Kidney epithelial cell (primary cell): ENCODE data around the gene CD99L2. TPM values are rescaled to one million over a fixed set of nuclear protein-coding genes. Genes with fewer than 3 reads are reported as not detected.

Experiments used
- DNase-seq: peaks from one replicate; pipeline ENCODE4 v3.0.0-alpha.2; 2010; ENCODE audit warnings: low read depth
- H3K27me3 ChIP-seq: 2 replicates; pipeline ENCODE4 v1.6.0; 2011; ENCODE audit warnings: low read length; ENCODE audit not compliant: control insufficient read depth, insufficient read depth
- H3K36me3 ChIP-seq: 2 replicates; pipeline ENCODE4 v1.5.1; 2011; ENCODE audit warnings: low read length; ENCODE audit not compliant: control insufficient read depth, insufficient read depth
- H3K4me3 ChIP-seq: 2 replicates; pipeline ENCODE4 v1.5.1; 2011; ENCODE audit warnings: low read depth, mild to moderate bottlenecking, control low read depth, low read length
- total RNA-seq: library from RNA; depleted of rRNA; stranded (reverse); fragments of >200 nt; gene quantifications from 2 replicates; pipeline ENCODE4 v1.2.3, GENCODE V29; 2015
- TF ChIP-seq, protein P1 (sequence below): IDR thresholded peaks from 2 replicates; pipeline ENCODE4 v1.5.1; 2011; ENCODE audit warnings: mild to moderate bottlenecking, moderate library complexity, low read length, control low read depth, inconsistent platforms; ENCODE audit not compliant: insufficient read depth, poor library complexity, severe bottlenecking

Gene CD99L2
- total RNA-seq, 1 donor from 2014 or later, result 29.8 TPM

DNA sequence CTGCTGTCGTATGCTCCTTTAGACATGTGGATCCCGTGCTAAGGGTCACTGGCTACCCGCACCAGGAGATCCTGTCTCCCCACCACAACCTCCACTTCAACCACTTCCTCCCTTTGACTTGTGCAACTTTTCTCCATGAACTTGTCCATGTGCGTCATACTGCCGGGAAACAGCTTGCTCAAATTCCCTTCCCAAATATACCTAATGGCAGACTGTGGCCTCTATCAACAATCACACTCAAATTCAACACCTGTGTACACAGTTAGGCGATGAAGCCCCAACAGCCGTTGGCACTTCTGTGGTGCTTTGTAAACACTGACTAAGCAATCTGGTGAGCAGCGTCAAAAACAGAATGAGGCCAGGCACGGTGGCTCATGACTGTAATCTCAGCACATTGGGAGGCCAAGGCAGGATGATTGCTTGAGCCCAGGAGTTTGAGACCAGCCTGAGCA, 49.5 kb downstream of the CD99L2 start:
- TF ChIP-seq, protein P1, sequence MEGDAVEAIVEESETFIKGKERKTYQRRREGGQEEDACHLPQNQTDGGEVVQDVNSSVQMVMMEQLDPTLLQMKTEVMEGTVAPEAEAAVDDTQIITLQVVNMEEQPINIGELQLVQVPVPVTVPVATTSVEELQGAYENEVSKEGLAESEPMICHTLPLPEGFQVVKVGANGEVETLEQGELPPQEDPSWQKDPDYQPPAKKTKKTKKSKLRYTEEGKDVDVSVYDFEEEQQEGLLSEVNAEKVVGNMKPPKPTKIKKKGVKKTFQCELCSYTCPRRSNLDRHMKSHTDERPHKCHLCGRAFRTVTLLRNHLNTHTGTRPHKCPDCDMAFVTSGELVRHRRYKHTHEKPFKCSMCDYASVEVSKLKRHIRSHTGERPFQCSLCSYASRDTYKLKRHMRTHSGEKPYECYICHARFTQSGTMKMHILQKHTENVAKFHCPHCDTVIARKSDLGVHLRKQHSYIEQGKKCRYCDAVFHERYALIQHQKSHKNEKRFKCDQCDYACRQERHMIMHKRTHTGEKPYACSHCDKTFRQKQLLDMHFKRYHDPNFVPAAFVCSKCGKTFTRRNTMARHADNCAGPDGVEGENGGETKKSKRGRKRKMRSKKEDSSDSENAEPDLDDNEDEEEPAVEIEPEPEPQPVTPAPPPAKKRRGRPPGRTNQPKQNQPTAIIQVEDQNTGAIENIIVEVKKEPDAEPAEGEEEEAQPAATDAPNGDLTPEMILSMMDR, result no peak
- Histone ChIP-seq H3K27me3 (no peaks in the 10 kb centered on the region), H3K36me3 (no peaks in the 10 kb centered on the region), H3K4me3 (no peak overlapping the region)
- peak; percentile 2 for DNase-seq

DNA sequence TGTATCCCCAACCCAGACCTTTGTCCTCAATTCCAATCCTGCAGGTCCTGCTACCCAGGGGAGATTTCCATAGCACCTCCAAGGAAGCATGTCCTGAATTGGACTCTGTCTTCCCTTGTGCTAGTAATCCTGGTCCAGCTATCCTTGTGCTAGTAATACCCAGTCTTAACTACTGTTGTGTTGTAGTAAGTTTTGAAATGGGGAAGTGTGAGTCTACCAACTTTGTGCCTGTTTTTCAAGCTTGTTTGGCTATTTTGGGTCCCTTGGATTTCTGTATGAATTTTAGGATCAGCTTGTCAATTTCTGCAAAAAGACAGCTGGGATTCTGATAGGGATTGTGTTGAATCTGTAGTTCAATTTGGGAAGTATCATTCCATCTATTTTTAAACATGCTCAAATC, 51.4 kb downstream of the CD99L2 start:
- no peak for DNase-seq

DNA sequence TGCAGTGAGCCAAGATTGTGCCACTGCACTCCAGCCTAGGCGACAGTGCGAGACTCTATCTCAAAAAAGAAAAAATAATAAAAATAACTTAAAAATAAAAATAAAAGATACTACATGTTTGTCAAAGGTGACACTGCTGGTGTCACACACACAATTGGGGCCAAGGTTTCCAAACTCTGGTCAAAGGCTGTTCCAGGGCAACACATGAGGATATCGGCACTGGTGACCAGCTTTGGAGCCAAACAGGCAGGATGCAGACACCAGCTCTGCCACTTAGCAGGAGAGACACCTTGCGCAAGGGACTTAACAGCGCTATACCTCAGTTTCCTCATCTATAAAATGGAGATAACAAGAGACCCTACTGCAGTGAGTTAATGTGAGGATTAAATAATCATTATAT, 52.3 kb downstream of the CD99L2 start:
- TF ChIP-seq, protein P1, result no peak
- Histone ChIP-seq H3K27me3 (no peaks in the 10 kb centered on the region), H3K4me3 (no peak overlapping the region), H3K36me3 (no peaks in the 10 kb centered on the region)
- DNase-seq, result no peak

More for the DNA sequence above, 51.4 kb downstream of the CD99L2 start:
- Histone ChIP-seq H3K36me3 (no peaks in the 10 kb centered on the region), H3K27me3 (no peaks in the 10 kb centered on the region), H3K4me3 (no peak overlapping the region)
- TF ChIP-seq, protein P1, result no peak

DNA sequence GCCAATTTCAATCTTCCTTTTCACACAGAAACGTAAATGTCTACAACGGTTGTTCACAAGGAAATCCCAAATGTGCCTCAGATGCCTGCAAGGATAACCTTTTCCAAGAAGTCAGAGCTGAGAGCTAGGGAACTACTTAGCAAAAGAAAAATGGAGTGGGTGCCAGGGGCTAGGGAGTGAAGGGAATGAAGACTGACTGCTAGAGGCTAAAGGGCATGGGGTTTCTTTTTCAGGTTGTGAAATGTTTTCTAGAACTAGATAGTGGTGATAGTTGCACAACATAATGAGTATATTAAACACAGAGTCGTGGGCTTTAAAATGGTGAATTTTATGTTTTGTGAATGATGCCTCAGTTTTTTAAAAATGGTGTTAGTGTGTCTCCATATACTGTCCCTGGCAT, 53.4 kb downstream of the CD99L2 start:
- DNase-seq, result no peak
- no peak overlapping the region for H3K4me3 ChIP-seq
- H3K27me3 ChIP-seq, result no peaks in the 10 kb centered on the region
- TF ChIP-seq, protein P1, result no peak
- no peaks in the 10 kb centered on the region for H3K36me3 ChIP-seq

DNA sequence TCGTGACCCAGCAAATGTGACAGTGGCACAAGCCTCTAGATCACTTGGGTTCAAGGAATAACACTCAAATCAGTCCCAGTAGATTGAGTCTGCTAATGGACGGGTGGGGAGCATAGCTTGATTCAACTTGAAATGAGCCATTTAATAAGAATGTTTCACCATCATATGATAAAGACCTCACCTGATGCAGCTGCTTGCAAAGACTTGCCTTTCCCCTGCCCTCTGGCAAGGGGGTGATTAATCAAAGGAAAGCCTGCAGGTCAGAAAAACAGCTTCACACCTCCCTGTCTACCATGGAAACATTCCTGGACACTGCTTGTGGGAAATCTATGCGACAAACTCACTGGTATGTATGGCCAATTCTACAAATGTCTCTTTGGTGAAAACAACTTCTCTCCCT, 54.5 kb downstream of the CD99L2 start:
- DNase-seq, result peak; percentile 5
- no peaks in the 10 kb centered on the region for H3K36me3 ChIP-seq
- no peaks in the 10 kb centered on the region for H3K27me3 ChIP-seq
- no peak overlapping the region for H3K4me3 ChIP-seq
- TF ChIP-seq, protein P1, result no peak

DNA sequence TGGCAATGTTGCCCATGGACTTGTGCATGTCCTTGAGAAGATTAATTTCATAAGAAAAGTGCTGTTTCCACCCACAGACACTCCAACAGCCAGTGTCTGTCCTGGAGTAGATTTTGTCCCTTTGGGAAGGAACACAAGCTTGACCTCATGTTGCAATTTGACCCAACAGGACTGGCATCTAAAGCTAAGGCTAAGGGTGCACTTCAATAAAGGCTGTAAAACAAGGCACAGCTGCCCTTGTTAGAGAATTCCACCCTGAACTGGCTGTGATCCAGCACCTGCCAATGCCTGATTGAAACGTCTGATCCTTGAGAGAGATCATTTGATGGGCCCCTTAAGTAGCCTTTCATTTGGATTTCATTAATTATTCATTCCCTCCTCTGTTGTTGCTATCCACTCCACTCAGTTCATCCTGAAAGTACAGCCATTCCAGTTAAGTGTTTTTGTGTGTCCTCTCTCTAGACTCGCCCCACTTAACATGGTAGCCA, 56.2 kb downstream of the CD99L2 start:
- TF ChIP-seq, protein P1, result no peak
- H3K27me3 ChIP-seq, result no peaks in the 10 kb centered on the region

More for the DNA sequence above, 56.2 kb downstream of the CD99L2 start:
- Histone ChIP-seq H3K36me3 (no peaks in the 10 kb centered on the region), H3K4me3 (no peak overlapping the region)
- DNase-seq, result no peak
